HAP-1 (cell line): ENCODE measurements around the gene PPP1R3A.

ENCODE experiments used
- DNase-seq, 2 experiments: peaks; one replicate each; pipeline ENCODE4 v3.0.0-alpha.2; 2016 to 2020; ENCODE audit warnings: low spot score in 2 of 2
- H3K27me3 ChIP-seq: fragments of 250-450 bp; sonication (Bioruptor Pico); 2 replicates; pipeline ENCODE4 v1.5.1; 2020; ENCODE audit warnings: low read depth, mild to moderate bottlenecking, moderate library complexity
- H3K36me3 ChIP-seq: fragments of 250-450 bp; sonication (Bioruptor Pico); replicated peaks from 2 replicates; pipeline ENCODE4 v1.5.1; 2020; ENCODE audit warnings: mild to moderate bottlenecking
- H3K4me1 ChIP-seq: fragments of 250-450 bp; sonication (Bioruptor Pico); 2 replicates; pipeline ENCODE4 v1.5.1; 2020; ENCODE audit warnings: mild to moderate bottlenecking
- H3K4me3 ChIP-seq: fragments of 250-450 bp; sonication (Bioruptor Pico); 2 replicates; pipeline ENCODE4 v1.5.1; 2020; ENCODE audit warnings: mild to moderate bottlenecking, moderate library complexity
- H3K9me3 ChIP-seq: fragments of 250-450 bp; sonication (Bioruptor Pico); 2 replicates; pipeline ENCODE4 v1.5.1; 2020; ENCODE audit warnings: mild to moderate bottlenecking, moderate library complexity
- in situ Hi-C: fragments of 300-500 bp; cut with MboI; formaldehyde crosslinking; loops from 3 replicates; pipeline ENCODE4 v1.14.3; 2020; ENCODE audit warnings: low sequenced_read_pairs, inconsistent platforms, mixed read lengths

Gene PPP1R3A

GRCh38 chr7:113867325-113867724 is 51.5 kb downstream of the PPP1R3A start:
- Histone ChIP-seq H3K27me3 (no peaks in the 10 kb centered on the region), H3K4me1 (no peaks in the 10 kb centered on the region), H3K4me3 (no peak overlapping the region), H3K36me3 (no peaks in the 10 kb centered on the region), H3K9me3 (no peaks in the 10 kb centered on the region)
- DNase-seq: no peak
- in situ Hi-C loops: no loop called here

DNA sequence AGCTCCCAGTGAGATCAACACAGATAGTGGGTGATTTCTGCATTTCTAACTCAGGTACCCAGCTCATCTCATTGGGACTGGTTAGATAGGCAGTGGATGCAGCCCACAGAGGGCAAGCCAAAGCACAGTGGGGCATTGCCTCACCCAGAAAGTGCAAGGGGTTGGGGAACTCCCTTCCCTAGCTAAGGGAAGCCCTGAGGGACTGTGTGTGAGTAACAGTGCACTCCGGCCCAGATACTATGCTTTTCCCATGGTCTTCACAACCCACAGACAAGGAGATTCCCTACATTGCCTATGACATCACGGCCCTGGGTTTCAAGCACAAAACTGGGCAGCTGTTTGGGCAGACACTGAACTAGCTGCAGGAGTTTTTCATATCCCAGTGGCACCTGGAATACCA is 62.8 kb downstream of the PPP1R3A start:
- Histone ChIP-seq H3K4me3 (no peak overlapping the region), H3K36me3 (no peaks in the 10 kb centered on the region), H3K27me3 (no peaks in the 10 kb centered on the region), H3K9me3 (no peaks in the 10 kb centered on the region), H3K4me1 (no peaks in the 10 kb centered on the region)
- in situ Hi-C loops: no loop called here
- DNase-seq: no peak

DNA sequence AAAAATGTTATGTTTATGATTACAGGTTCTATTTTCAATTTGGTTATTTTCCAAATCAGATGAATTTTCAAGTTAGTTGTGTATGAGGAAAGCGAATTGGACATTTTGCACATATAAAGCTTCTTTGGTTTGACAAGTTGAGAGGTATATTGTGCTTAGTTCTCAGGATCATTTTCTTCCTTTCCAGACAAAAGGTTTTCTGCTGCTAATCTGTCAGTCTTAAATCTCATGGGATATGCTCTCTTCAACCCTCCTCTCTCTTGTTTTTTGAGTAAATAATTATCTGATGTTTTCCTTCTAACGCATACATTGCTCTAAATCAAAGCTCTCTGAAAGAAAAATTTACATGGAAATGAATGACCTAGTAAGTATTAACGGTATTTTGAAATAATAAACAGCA is 77.9 kb downstream of the PPP1R3A start:
- Histone ChIP-seq H3K36me3 (no peaks in the 10 kb centered on the region), H3K4me3 (no peak overlapping the region), H3K4me1 (no peaks in the 10 kb centered on the region), H3K9me3 (no peaks in the 10 kb centered on the region), H3K27me3 (no peaks in the 10 kb centered on the region; the same call in 1 of the 2 replicates)
- in situ Hi-C loops: no loop called here
- no peak for DNase-seq

DNA sequence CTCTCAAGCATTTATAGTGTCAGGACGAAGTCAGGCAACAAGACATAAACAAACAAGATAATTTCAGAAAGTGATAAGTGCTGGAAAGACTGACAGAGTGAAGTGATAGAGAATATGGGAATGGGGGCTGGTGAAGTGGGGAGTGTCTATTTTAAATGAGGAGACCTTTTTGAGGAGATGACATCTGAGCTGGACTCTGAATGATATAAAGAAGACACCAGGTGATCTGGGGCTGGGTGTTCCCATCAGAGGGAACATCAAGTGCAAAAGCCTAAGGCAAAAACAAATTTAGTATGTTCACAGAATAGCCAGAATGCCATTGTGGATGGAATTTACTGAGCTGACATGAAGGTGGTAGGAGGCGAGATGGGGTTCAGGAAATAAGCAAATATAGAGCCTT is 83.4 kb downstream of the PPP1R3A start:
- in situ Hi-C loops: no loop called here
- no peak overlapping the region for H3K4me3 ChIP-seq
- DNase-seq: no peak

GRCh38 chr7:113832196-113832745 is 86.5 kb downstream of the PPP1R3A start:
- H3K27me3 ChIP-seq: no peaks in the 10 kb centered on the region
- no peak for DNase-seq
- no peaks in the 10 kb centered on the region for H3K4me1 ChIP-seq
- no peak overlapping the region for H3K4me3 ChIP-seq
- in situ Hi-C loops: no loop called here
- H3K9me3 ChIP-seq: no peaks in the 10 kb centered on the region
- H3K36me3 ChIP-seq: no peaks in the 10 kb centered on the region

More for the DNA sequence above, 83.4 kb downstream of the PPP1R3A start:
- Histone ChIP-seq H3K4me1 (no peaks in the 10 kb centered on the region), H3K36me3 (no peaks in the 10 kb centered on the region), H3K9me3 (no peaks in the 10 kb centered on the region), H3K27me3 (no peaks in the 10 kb centered on the region)

DNA sequence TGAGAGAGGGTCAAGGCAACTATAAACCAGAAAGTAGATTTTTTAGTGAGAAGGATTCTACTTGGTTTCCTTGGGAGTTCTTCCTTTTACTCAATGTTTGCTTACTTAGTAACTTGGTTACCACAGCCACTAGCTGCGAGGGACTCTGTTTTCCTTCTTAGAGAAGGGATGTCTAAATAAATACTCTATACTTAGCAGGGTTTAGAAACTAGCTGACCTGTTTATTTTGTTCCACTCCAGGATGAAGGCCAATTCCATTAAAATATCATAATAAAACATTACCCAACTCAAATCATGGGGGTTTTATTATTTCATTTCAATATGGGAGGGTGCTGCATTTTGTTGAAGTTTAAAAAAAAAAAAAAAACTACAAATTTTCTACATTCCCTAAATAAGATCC is 87.3 kb downstream of the PPP1R3A start:
- H3K4me3 ChIP-seq: no peak overlapping the region
- in situ Hi-C loops: no loop called here
- no peaks in the 10 kb centered on the region for H3K36me3 ChIP-seq
- H3K9me3 ChIP-seq: no peaks in the 10 kb centered on the region
- DNase-seq: no peak
- H3K27me3 ChIP-seq: no peaks in the 10 kb centered on the region
- no peaks in the 10 kb centered on the region for H3K4me1 ChIP-seq

DNA sequence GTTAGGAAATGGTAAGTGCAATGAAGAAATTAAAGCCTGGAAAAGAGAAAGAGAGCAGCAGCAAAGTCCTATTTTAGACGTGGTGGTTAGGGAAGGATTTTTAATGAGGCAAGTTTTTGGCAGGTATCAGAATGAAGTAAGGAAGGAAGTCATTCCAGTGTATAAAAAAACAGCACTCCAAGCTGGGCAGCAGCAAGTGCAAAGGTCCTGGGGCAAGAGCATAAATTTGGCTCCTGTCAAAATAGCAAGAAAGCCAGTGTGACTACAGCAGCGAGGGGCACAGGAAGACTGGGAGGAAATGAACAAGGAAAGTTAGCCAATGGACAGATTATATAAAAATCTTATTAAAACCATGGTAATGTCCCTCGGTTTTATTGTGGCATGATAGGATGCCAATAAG is 90.2 kb downstream of the PPP1R3A start:
- H3K9me3 ChIP-seq: no peaks in the 10 kb centered on the region
- H3K4me1 ChIP-seq: no peaks in the 10 kb centered on the region
- DNase-seq: no peak
- H3K4me3 ChIP-seq: no peak overlapping the region
- H3K36me3 ChIP-seq: no peaks in the 10 kb centered on the region
- in situ Hi-C loops: no loop called here
- no peaks in the 10 kb centered on the region for H3K27me3 ChIP-seq
